ENCODE data around the gene USP47. TPM values are rescaled to one million over a fixed set of nuclear protein-coding genes. Genes with fewer than 3 reads are reported as not detected.

Gene USP47
- total and polyA plus RNA-seq, 12 donors = 36.9 to 107 (median 43.0) TPM

DNA sequence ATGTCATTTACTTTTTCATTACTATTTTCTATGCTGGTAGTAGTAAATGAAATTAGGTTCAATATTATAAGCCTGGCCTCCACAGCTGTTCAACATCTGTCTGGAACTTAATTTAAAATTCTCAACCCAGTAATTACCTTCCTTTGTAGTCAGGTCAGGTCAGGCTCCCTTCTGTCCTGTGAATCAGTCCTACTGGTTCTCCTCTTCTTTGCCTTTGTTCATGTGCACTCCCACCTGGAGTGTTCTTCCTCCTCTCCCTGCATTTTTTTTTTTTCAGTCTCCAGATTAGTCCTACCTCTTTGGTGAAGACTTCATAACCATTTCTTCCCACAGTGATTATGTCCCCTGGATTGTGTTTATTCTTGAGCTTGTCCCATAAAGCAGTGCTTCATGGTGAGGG, 98.8 kb downstream of the USP47 start:
- peaks cover 0 to 58% of the 10 kb centered on the region in 2 donors for H3K36me3 ChIP-seq (replicated peaks in 1 of 2)
- intact Hi-C loops (cut with DNase I) = no loop called here
- TF ChIP-seq CTCF (IDR thresholded peaks at IDR 0.05) (no peak), POLR2A (IDR thresholded peaks at IDR 0.05) (no peak)

DNA sequence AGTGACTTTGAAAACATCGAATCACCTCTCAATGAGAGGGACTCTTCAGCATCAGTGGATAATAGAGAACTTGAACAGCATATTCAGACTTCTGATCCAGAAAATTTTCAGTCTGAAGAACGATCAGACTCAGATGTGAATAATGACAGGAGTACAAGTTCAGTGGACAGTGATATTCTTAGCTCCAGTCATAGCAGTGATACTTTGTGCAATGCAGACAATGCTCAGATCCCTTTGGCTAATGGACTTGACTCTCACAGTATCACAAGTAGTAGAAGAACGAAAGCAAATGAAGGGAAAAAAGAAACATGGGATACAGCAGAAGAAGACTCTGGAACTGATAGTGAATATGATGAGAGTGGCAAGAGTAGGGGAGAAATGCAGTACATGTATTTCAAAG, 100.9 kb downstream of the USP47 start:
- no peak for TF ChIP-seq POLR2A (IDR thresholded peaks at IDR 0.05)
- no peak for TF ChIP-seq CTCF (IDR thresholded peaks at IDR 0.05)
- WGBS, 4 donors = 86 to 91% (median 88%) methylated on average over 3 of the region's 3 CpGs
- Histone ChIP-seq H3K4me3 (no peak overlapping the region), H3K4me1 (replicated peaks in 1 of 2) (peaks cover 2 to 8% of the 10 kb centered on the region in 2 donors), H3K36me3 (replicated peaks in 1 of 2) (peaks cover 0 to 48% of the 10 kb centered on the region in 2 donors), H3K9me3 (replicated peaks in 1 of 3) (no peaks in the 10 kb centered on the region), H3K27me3 (no peaks in the 10 kb centered on the region), H3K27ac (no peak overlapping the region)
- DNase-seq = no peak
- intact Hi-C loops (cut with DNase I) = no loop called here

More for the DNA sequence above, 98.8 kb downstream of the USP47 start:
- no peaks in the 10 kb centered on the region for H3K27me3 ChIP-seq
- no peaks in the 10 kb centered on the region for H3K9me3 ChIP-seq (replicated peaks in 1 of 3)
- H3K4me1 ChIP-seq (replicated peaks in 1 of 2) = no peaks in the 10 kb centered on the region
- no peak for DNase-seq
- no peak overlapping the region for H3K4me3 ChIP-seq
- H3K27ac ChIP-seq = no peak overlapping the region

DNA sequence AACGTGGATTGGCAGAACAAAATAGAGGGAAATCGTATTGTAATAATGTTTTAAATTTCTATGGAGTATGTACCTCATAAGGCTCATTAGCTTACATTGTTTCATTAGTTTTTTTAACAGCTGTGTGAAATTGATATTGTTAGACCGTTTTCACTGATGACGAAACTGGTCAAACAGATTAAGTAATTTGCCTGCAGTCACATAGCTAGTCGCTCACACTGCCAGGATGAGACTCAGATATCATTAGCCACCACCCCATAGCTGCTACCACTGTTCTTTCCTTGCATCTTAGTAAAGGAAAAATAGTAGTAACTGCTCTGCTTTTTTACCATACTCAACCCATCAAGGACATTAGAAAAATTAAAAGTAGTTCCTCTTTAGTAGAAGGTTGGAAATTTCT, 102.7 kb downstream of the USP47 start:
- H3K9me3 ChIP-seq (replicated peaks in 1 of 3) = no peaks in the 10 kb centered on the region
- no peak overlapping the region for H3K4me3 ChIP-seq
- no peak for DNase-seq
- H3K4me1 ChIP-seq (replicated peaks in 1 of 2) = peaks cover 7 to 24% of the 10 kb centered on the region in 2 donors
- H3K36me3 ChIP-seq (replicated peaks in 1 of 2) = peaks cover 0 to 36% of the 10 kb centered on the region in 2 donors
- TF ChIP-seq POLR2A (IDR thresholded peaks at IDR 0.05) (no peak), CTCF (IDR thresholded peaks at IDR 0.05) (no peak)
- H3K27me3 ChIP-seq = no peaks in the 10 kb centered on the region
- WGBS, 4 donors = 88 to 94% (median 90%) methylated on average over 5 of the region's 5 CpGs
- H3K27ac ChIP-seq = no peak overlapping the region
- intact Hi-C loops (cut with DNase I) = no loop called here

DNA sequence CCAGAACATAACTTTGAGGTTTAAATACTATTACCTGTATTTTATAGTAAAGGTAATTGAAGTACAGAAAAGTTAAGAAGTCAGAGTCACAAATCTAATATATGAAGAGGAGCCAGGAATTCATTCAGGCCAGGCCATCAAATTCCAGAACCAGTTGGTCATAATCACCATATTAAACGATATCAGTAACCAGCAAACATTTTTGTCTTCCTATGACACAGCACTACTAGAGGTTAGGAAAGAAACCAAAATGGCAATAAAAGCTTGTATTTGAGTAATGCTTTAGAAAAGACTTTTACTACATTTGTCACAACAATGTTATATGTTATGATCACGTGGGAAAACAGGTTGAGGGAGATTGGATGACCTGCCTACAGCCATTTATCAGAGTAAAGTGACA, 104.4 kb downstream of the USP47 start:
- no peak for DNase-seq
- Histone ChIP-seq H3K36me3 (replicated peaks in 1 of 2) (peaks cover 0 to 46% of the 10 kb centered on the region in 2 donors), H3K27ac (peak overlapping the region in 1 of 5 donors; percentile 13), H3K4me1 (replicated peaks in 1 of 2) (peaks cover 7 to 26% of the 10 kb centered on the region in 2 donors), H3K4me3 (no peak overlapping the region), H3K27me3 (no peaks in the 10 kb centered on the region), H3K9me3 (replicated peaks in 1 of 3) (no peaks in the 10 kb centered on the region)
- TF ChIP-seq POLR2A (IDR thresholded peaks at IDR 0.05) = no peak
- no peak for TF ChIP-seq CTCF (IDR thresholded peaks at IDR 0.05)
- intact Hi-C loops (cut with DNase I) = no loop called here
- 86 to 91% (median 88%) methylated on average over 2 of the region's 2 CpGs for WGBS, 4 donors
